Measurements from ENCODE around the gene MYLK3.
"Not testable (repeated sequence)": the region's sequence is repeated elsewhere in the genome, so short reads cannot be mapped to it uniquely, and the experiment has no call there.

Gene MYLK3

GRCh38 chr16:46702030-46702429, 46.1 kb downstream of the MYLK3 start:
- in situ Hi-C loops (cut with HindIII; ENCODE audit: low pct_ligation_motif_present, low pct_unique_long_range_greater_than_20kb, low sequenced_read_pairs), result no loop called here
- no peak for DNase-seq

- in situ Hi-C loops (cut with HindIII; ENCODE audit: low pct_ligation_motif_present, low pct_unique_long_range_greater_than_20kb, low sequenced_read_pairs), result no loop called here
- no peak for DNase-seq
Observed at GRCh38 chr16:46701615-46702014, 46.5 kb downstream of the MYLK3 start.

DNA sequence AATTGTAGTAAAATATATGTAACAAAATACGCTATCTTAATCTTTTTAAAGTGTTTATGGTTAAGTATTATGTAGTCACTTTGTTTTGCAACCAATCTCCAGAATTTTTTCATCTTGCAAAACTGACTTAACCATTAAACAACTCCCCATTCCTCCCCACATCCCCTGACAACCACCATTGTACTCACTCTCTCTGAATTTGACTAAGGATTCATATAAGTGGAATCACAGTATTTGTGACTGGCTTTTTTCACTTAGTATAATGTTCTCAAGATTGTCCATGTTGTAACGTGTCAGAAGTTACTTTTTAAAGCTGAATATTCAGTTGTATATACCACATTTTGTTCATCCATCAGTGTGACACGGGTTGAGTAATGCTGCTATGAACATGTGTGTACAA, 48.1 kb downstream of the MYLK3 start:
- DNase-seq, result no peak
- in situ Hi-C loops (cut with HindIII; ENCODE audit: low pct_ligation_motif_present, low pct_unique_long_range_greater_than_20kb, low sequenced_read_pairs), result no loop called here

DNA sequence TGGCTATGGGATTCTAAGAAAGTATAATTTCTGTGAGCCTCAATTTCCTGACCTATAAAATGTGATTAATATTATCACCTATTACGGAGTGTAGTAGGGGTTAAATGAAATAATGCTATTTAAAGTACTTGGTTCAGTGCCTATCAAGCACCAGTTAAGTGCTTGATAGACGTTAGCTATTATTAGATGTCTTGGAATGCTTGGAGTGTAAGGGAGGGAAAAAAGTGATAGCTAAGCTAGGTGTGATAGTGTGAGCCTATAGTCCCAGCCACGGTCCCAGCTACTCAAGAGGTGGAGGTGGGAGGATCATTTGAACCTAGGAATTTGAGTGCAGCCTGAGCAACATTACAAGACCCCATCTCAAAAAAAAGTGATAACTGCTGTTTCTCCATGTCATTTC, 51.2 kb downstream of the MYLK3 start:
- in situ Hi-C loops (cut with HindIII; ENCODE audit: low pct_ligation_motif_present, low pct_unique_long_range_greater_than_20kb, low sequenced_read_pairs), result no loop called here
- no peak for DNase-seq

DNA sequence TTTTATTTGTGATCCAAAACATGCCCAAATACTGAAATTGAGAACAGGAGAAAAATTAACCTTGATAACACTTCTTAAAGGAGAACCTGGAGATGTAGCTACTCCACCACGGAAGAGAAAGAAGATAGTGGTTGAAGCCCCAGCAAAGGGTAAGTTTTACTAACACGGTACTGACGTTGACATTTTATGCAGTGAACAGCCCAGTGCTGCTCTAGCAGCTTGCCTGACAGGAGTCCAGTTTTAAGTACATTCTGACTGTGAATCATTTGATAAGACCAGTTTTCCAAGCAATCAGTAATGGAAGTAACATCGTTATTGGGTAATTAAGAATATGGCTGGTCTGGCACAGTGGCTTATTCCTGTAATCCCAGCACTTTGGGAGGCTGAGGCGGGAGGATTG, 52.2 kb downstream of the MYLK3 start:
- in situ Hi-C loops (cut with HindIII; ENCODE audit: low pct_ligation_motif_present, low pct_unique_long_range_greater_than_20kb, low sequenced_read_pairs), result no loop called here
- DNase-seq, result no peak

DNA sequence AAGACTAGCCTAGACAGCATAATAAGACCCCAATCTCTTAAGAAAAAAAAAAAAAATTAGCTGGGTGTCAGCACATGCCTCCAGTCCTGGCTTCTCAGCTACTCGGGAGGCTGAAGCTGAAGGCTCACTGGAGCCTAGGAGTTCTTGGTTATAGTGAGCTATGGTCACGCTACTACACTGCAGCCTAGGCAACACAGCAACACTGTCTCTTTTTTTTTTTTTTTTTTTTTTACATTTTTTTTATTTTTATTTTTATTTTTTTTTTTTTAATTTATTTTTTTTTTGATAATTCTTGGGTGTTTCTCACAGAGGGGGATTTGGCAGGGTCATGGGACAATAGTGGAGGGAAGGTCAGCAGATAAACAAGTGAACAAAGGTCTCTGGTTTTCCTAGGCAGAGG, 54.5 kb downstream of the MYLK3 start:
- DNase-seq, result no peak
- in situ Hi-C loops (cut with HindIII; ENCODE audit: low pct_ligation_motif_present, low pct_unique_long_range_greater_than_20kb, low sequenced_read_pairs), result no loop called here

- in situ Hi-C loops (cut with HindIII; ENCODE audit: low pct_ligation_motif_present, low pct_unique_long_range_greater_than_20kb, low sequenced_read_pairs), result no loop called here
- DNase-seq, result no peak
Observed at GRCh38 chr16:46691726-46692125, 56.4 kb downstream of the MYLK3 start.

DNA sequence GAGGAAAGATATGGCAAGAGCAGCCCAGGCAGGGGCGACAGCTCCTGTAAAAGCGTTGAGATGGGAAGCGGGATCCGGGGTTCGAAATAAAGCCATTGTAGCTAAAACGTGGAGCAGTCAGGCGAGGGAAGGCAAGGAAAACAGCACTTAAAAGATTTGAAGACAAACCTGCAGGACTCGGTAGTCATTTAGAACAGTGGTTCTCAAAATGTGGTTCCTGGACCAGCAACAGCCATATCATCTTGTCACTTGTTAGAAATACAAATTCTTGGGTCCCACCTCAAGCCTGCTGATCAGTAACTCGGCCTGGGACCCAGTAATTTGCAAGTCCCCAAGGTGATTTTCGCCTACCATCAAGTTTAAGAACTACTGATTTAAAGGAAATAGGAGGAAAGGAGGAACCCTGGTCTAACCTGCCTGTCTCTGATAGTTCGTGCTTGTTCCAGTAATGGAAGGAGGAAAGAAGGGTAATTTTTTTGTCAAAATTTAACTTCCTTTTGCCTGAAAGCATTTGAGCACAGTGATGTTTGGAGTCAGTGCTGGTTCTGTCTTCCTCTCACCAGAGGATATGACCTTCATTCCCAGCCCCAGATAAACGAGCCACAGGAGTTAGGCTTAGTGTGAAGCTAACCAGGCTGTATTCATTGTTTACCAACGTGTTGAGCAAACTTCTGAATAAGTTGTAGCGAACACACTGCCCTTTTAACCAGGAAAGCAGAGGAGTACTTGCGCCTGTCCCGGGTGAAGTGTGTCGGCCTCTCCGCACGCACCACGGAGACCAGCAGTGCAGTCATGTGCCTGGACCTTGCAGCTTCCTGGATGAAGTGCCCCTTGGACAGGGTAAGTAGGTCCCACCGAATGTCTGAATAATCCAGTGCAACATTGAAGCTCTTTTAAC, 57.6 kb downstream of the MYLK3 start:
- DNase-seq, result no peak
- in situ Hi-C loops (cut with HindIII; ENCODE audit: low pct_ligation_motif_present, low pct_unique_long_range_greater_than_20kb, low sequenced_read_pairs), result no loop called here

- peak; percentile 98 for DNase-seq
- in situ Hi-C loops (cut with HindIII; ENCODE audit: low pct_ligation_motif_present, low pct_unique_long_range_greater_than_20kb, low sequenced_read_pairs), result no loop called here
Observed at GRCh38 chr16:46689365-46690280, 58.5 kb downstream of the MYLK3 start, which contains the start of gene ORC6. ORC6 (plus strand) TSS chr16:46689659; CDS start chr16:46689706, 47 bp downstream.

GRCh38 chr16:46688654-46689364, 59.3 kb downstream of the MYLK3 start, which contains the start of gene VPS35:
VPS35 (minus strand) TSS chr16:46689178; CDS start chr16:46689133, 45 bp downstream.
- peak; percentile 99 for DNase-seq
- in situ Hi-C loops (cut with HindIII; ENCODE audit: low pct_ligation_motif_present, low pct_unique_long_range_greater_than_20kb, low sequenced_read_pairs), result no loop called here

DNA sequence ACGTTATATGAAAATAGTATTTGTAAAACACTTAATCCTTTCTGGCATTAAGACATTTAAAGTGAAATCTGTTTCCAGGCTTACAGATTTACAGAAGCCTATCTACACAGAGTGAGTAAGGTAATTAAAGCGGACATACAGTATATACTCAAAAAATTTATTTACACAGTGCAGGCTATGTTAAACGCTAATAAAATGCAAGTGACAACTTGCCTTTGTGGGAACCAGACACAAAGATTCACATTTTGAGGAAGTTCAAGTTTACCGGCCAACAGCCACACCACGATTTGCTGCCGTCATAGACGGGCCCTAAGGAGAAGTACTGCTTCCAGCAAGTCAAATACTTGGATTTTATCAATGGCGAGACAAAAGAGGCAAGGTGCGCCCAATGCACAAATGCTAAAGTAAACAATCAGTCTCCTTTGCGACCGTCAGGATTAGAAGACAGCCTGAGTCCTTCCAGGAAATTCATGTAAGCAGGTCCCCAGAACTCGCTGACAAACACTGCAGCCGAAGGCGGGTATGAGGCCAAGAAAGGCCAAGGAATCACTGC, 60.0 kb downstream of the MYLK3 start:
- no peak for DNase-seq
- in situ Hi-C loops (cut with HindIII; ENCODE audit: low pct_ligation_motif_present, low pct_unique_long_range_greater_than_20kb, low sequenced_read_pairs), result no loop called here

DNA sequence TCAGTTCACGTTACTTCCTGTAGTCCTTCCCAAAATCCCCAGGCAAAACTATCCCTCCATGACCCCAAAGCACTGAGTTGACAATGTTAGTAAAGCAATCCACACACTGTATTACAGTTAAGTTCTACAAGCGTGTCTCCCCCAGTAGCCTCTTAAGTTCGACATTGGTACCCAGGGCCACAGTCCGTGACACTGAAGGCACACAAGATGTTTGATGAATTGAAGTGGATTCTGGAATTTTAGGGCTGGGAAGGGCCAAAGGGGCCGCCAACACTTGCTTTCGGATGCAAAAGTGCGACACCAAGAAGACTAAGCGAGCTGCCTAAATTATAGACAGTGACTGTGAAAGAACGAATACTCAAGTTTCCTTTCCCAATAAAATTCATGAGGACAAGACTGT, 60.7 kb downstream of the MYLK3 start:
- in situ Hi-C loops (cut with HindIII; ENCODE audit: low pct_ligation_motif_present, low pct_unique_long_range_greater_than_20kb, low sequenced_read_pairs), result no loop called here
- no peak for DNase-seq

DNA sequence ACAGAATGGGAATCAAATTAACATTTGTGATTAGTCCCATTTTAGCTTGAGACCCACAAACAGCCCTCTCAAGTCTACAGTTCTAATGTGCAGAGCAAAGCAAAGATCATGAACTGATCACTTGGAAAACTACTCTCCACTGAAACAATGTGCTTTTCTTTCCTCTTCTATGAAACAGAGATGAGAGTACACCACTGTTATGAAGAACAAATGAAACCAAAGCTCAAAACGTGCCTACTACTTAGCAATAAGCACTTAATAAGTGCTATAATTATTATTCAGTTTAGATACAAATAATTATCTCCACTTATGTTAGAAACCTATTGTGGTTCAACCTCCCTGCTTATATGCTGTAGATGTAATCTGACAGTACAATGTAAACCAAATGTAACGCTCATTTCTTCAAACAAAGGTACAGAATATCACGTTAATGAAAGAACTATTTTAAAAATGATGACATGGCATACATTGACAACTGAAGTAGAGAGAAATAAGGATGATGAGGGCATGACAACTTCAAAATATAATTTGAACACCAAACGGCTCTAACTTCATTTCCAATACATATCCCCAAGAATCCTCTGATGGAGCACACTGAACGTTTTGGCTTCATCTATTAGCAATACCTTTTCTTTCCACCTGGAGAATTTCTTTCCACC, 61.2 kb downstream of the MYLK3 start:
- in situ Hi-C loops (cut with HindIII; ENCODE audit: low pct_ligation_motif_present, low pct_unique_long_range_greater_than_20kb, low sequenced_read_pairs), result no loop called here
- no peak for DNase-seq

DNA sequence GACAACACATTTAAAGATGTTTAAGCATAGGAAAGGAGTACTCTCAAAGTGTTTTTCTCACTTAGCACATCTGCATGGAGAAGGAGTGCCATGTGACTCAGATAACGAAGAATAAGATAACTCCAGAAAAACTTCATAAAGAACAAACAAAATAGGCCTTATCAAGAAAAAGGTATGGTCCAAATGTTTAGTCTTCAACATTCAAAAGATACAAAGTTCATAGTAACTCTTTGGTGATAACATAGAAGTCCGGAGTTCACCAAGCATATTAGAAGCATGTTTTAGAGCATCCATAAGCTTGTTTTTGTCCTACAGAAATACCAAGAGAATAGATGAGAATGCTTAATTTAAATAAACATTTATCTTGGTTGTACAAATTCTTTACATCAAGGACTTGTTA, 66.3 kb downstream of the MYLK3 start:
- in situ Hi-C loops (cut with HindIII; ENCODE audit: low pct_ligation_motif_present, low pct_unique_long_range_greater_than_20kb, low sequenced_read_pairs); DNase-seq: not testable (repeated sequence)

GRCh38 chr16:46677943-46678342, 70.2 kb downstream of the MYLK3 start:
- DNase-seq; in situ Hi-C loops (cut with HindIII; ENCODE audit: low pct_ligation_motif_present, low pct_unique_long_range_greater_than_20kb, low sequenced_read_pairs): not testable (repeated sequence)

GRCh38 chr16:46673320-46674013, 74.7 kb downstream of the MYLK3 start:
- in situ Hi-C loops (cut with HindIII; ENCODE audit: low pct_ligation_motif_present, low pct_unique_long_range_greater_than_20kb, low sequenced_read_pairs), result no loop called here
- peak; percentile 80 for DNase-seq

GRCh38 chr16:46662123-46662522, 86.0 kb downstream of the MYLK3 start:
- DNase-seq, result no peak
- in situ Hi-C loops (cut with HindIII; ENCODE audit: low pct_ligation_motif_present, low pct_unique_long_range_greater_than_20kb, low sequenced_read_pairs), result no loop called here
